K562 (cell line): ENCODE measurements around the gene SMCHD1. TPM values are rescaled to one million over a fixed set of nuclear protein-coding genes. Genes with fewer than 3 reads are reported as not detected.

Experiments
- ATAC-seq: fragments of 200-7000 bp; cut with Tn5 transposase; 3 replicates; pipeline ENCODE4 v1.9.1; 2020; ENCODE audit warnings: moderate library complexity
- BruUV-seq: library from RNA; stranded (reverse); fragments of 400-500 nt; replicated peaks from 2 replicates; lab custom pipeline; 2021; lab: Mats Ljungman, UMichigan
- CTCF ChIA-PET: fragments of 300-600 bp; formaldehyde crosslinking; extraction: SDS; loops from one replicate; lab custom pipeline; 2021; ENCODE audit warnings: low intra/inter-chr PET ratio; lab: Yijun Ruan, JAX
- POLR2A ChIA-PET: fragments of 300-600, 350-650 bp; sonication (Branson Sonifier 250); formaldehyde crosslinking; extraction: SDS; loops from one replicate; lab custom pipeline; 2021; ENCODE audit warnings: antibody characterized with exemption, inconsistent platforms; lab: Yijun Ruan, JAX
- DNase-seq, 4 experiments: peaks; one replicate each; pipeline versions ENCODE4 v3.0.0 to v3.0.0-alpha.2; 2011 to 2018; ENCODE audit warnings: low spot score in 3 of 4, mixed read lengths in 3 of 4; ENCODE audit errors: extremely low read depth in 1 of 4
- FAIRE-seq: peaks from 2 replicates; lab custom pipeline; 2011; peaks lifted over from hg19 to GRCh38; lab: Jason Lieb, UNC
- H2AFZ ChIP-seq: 2 replicates; pipeline ENCODE4 v1.6.0; 2011; ENCODE audit warnings: low read depth, low read length, control low read depth, inconsistent platforms
- H3K27ac ChIP-seq: fragments of 200-600 bp; 3 replicates; pipeline ENCODE4 v1.8.0; 2011; ENCODE audit warnings: low read depth, mild to moderate bottlenecking, control low read depth, inconsistent platforms, low read length, moderate library complexity, mixed read lengths; ENCODE audit errors: extremely low read depth
- H3K27me3 ChIP-seq, 2 experiments: fragments of 300-600 bp in 1 of 2; 2 replicates in 1 of 2; 3 replicates in 1 of 2; pipeline versions ENCODE4 v1.6.0 to v1.8.0; 2011; ENCODE audit warnings: inconsistent platforms in 2 of 2, low read length in 2 of 2, mild to moderate bottlenecking in 1 of 2, mixed read lengths in 1 of 2, moderate library complexity in 1 of 2; ENCODE audit not compliant: control insufficient read depth in 2 of 2, insufficient read depth in 2 of 2
- H3K36me3 ChIP-seq: fragments of 300-600 bp; 3 replicates; pipeline ENCODE4 v1.8.0; 2011; ENCODE audit warnings: mild to moderate bottlenecking, low read length, inconsistent platforms; ENCODE audit not compliant: control insufficient read depth, insufficient read depth
- H3K4me1 ChIP-seq, 2 experiments: fragments of 200-600 bp in 1 of 2; replicated peaks in 1 of 2; 2 replicates in 1 of 2; 3 replicates in 1 of 2; pipeline versions ENCODE4 v1.5.1 to v1.8.0; 2011; ENCODE audit warnings: inconsistent platforms in 2 of 2, low read length in 2 of 2, mild to moderate bottlenecking in 1 of 2, mixed read lengths in 1 of 2, moderate library complexity in 1 of 2; ENCODE audit not compliant: control insufficient read depth in 2 of 2, insufficient read depth in 2 of 2
- H3K4me2 ChIP-seq: 2 replicates; pipeline ENCODE4 v1.6.1; 2011; ENCODE audit warnings: low read length, control low read depth, inconsistent platforms, mixed read lengths; ENCODE audit not compliant: insufficient read depth
- H3K4me3 ChIP-seq: fragments of 200-600 bp; sonication (generic), shearing (Covaris generic); 2 replicates; pipeline ENCODE4 v1.5.1; 2016; ENCODE audit warnings: control low read depth, inconsistent platforms
- H3K79me2 ChIP-seq: fragments of 200-600 bp; 3 replicates; pipeline ENCODE4 v1.8.0; 2011; ENCODE audit warnings: low read length, inconsistent platforms; ENCODE audit not compliant: control insufficient read depth, insufficient read depth
- H3K9ac ChIP-seq, 2 experiments: 2 replicates each; pipeline versions ENCODE4 v1.6.0 to v1.6.1; 2011; ENCODE audit warnings: low read depth in 2 of 2, low read length in 2 of 2, control low read depth in 1 of 2, inconsistent platforms in 1 of 2, mild to moderate bottlenecking in 1 of 2, mixed read lengths in 1 of 2; ENCODE audit not compliant: insufficient read depth in 1 of 2
- H3K9me1 ChIP-seq: one replicate; pipeline ENCODE4 v1.6.0; 2011; ENCODE audit warnings: inconsistent platforms, mild to moderate bottlenecking, low read length, moderate library complexity; ENCODE audit not compliant: control insufficient read depth, insufficient read depth
- H3K9me3 ChIP-seq: replicated peaks from 2 replicates; pipeline ENCODE4 v1.5.1; 2011; ENCODE audit warnings: low read depth, low read length, inconsistent platforms; ENCODE audit not compliant: control insufficient read depth, insufficient read depth
- H4K20me1 ChIP-seq: replicated peaks from 2 replicates; pipeline ENCODE4 v1.6.1; 2011; ENCODE audit warnings: low read length, inconsistent platforms, mixed read lengths; ENCODE audit not compliant: control insufficient read depth, insufficient read depth
- CHD1 ChIP-seq: fragments of 200-600 bp; sonication (generic); IDR thresholded peaks from one replicate; pipeline ENCODE4 v1.6.1; 2012; ENCODE audit warnings: mild to moderate bottlenecking, moderate library complexity, low read length, inconsistent platforms
- CREBBP ChIP-seq: IDR thresholded peaks from one replicate; pipeline ENCODE4 v1.6.1; 2012; ENCODE audit warnings: low read depth, mild to moderate bottlenecking, control low read depth, inconsistent platforms, low read length
- FOS ChIP-seq: IDR thresholded peaks from 3 replicates; pipeline ENCODE4 v1.6.1; 2011; ENCODE audit not compliant: insufficient read length; ENCODE audit errors: extremely low read depth
- FOXA3 ChIP-seq, 2 experiments: fragments of 450-650 bp in 1 of 2; sonication (generic) in 1 of 2; formaldehyde crosslinking; IDR thresholded peaks in 1 of 2; conservative IDR thresholded peaks in 1 of 2; 2 replicates each; pipeline versions ENCODE4 v1.4.0 to v1.8.0; 2020 to 2022; ENCODE audit warnings: mild to moderate bottlenecking in 2 of 2, missing genetic modification reagents in 1 of 2
- FOXJ2 ChIP-seq: fragments of 200-800 bp; sonication (Bioruptor generic); IDR thresholded peaks from 2 replicates; pipeline ENCODE4 v1.6.1; 2016; ENCODE audit warnings: missing genetic modification characterization, missing compliant biosample characterization
- HDAC2 ChIP-seq: fragments of 450-650 bp; IDR thresholded peaks from 2 replicates; pipeline ENCODE4 v1.6.1; 2016; ENCODE audit warnings: mild to moderate bottlenecking
- JUNB ChIP-seq: fragments of 450-650 bp; formaldehyde crosslinking; conservative IDR thresholded peaks from 2 replicates; pipeline ENCODE4 v1.4.0; 2020; ENCODE audit warnings: mild to moderate bottlenecking
- KLF13 ChIP-seq: fragments of 450-650 bp; IDR thresholded peaks from 2 replicates; pipeline ENCODE4 v1.6.1; 2016; ENCODE audit warnings: missing genetic modification characterization, low read depth, mild to moderate bottlenecking, missing compliant biosample characterization, moderate library complexity, borderline replicate concordance
- MEF2A ChIP-seq: IDR thresholded peaks from 2 replicates; pipeline ENCODE4 v1.6.1; 2011; ENCODE audit warnings: low read depth, mild to moderate bottlenecking, low read length, moderate library complexity; ENCODE audit not compliant: control insufficient read depth
- PHB ChIP-seq: fragments of 250-450 bp; sonication (Bioruptor Pico); IDR thresholded peaks from 2 replicates; pipeline ENCODE4 v1.5.0; 2021
- POLR3G ChIP-seq: IDR thresholded peaks from 2 replicates; pipeline ENCODE4 v1.6.1; 2011; ENCODE audit not compliant: insufficient read length, insufficient replicate concordance; ENCODE audit errors: extremely low read depth
- XRCC5 ChIP-seq: fragments of 200-400 bp; formaldehyde crosslinking; IDR thresholded peaks from 2 replicates; pipeline ENCODE4 v1.6.1; 2017; ENCODE audit warnings: low read depth, mild to moderate bottlenecking, low read length
- ZFP30 ChIP-seq: fragments of 250-450 bp; sonication (Bioruptor Pico); IDR thresholded peaks from 2 replicates; pipeline ENCODE4 v1.8.0; 2022; ENCODE audit warnings: moderate library complexity, mild to moderate bottlenecking, inconsistent platforms, borderline replicate concordance
- ZNF384 ChIP-seq: IDR thresholded peaks from 2 replicates; pipeline ENCODE4 v1.6.1; 2012; ENCODE audit warnings: low read depth, low read length, improper control_type of control experiment
- ZNF444 ChIP-seq: fragments of 250-450 bp; sonication (Bioruptor Pico); IDR thresholded peaks from 2 replicates; pipeline ENCODE4 v1.4.0; 2020; ENCODE audit warnings: mild to moderate bottlenecking, moderate library complexity
- ZNF79 ChIP-seq: fragments of 250-450 bp; sonication (Bioruptor Pico); IDR thresholded peaks from 2 replicates; pipeline ENCODE4 v1.4.0; 2020; ENCODE audit warnings: low read depth, mild to moderate bottlenecking, moderate library complexity
- ZSCAN32 ChIP-seq: fragments of 450-650 bp; formaldehyde crosslinking; IDR thresholded peaks from 2 replicates; pipeline ENCODE4 v1.4.0; 2020; ENCODE audit warnings: mild to moderate bottlenecking, moderate library complexity
- WGBS: fragments of 100-300 bp; shearing (Covaris generic); methylation state at CpG from one replicate; pipeline ENCODE4 v1.1.6; 2016; ENCODE audit warnings: low coverage, mixed read lengths; ENCODE audit not compliant: insufficient coverage; ENCODE audit errors: missing lambda C conversion rate; 5-methylcytosine and 5-hydroxymethylcytosine counted together
- in situ Hi-C: fragments of 300-500 bp; cut with MboI; formaldehyde crosslinking; loops from 4 replicates; pipeline ENCODE4 v1.15.0; 2018; ENCODE audit warnings: inconsistent platforms, mixed read lengths
- intact Hi-C: fragments of 100-400 bp; cut with micrococcal nuclease; formaldehyde crosslinking; loops from 2 replicates; pipeline ENCODE4 v1.14.2; 2022
- polyA plus RNA-seq, 8 experiments: library from polyadenylated mRNA; depleted of rRNA in 4 of 8; stranded (reverse) in 5 of 8; unstranded in 3 of 8; fragments of >200 nt; fragmentation: Nextera tagmentation in 2 of 8; fragmentation: Illumina TruSeq in 1 of 8; extraction: Ambion mirVana in 2 of 8; extraction: Trizol in 1 of 8; gene quantifications; 2 replicates each; pipeline versions ENCODE4 v1.2.1 to v1.2.3, GENCODE V29; 2011 to 2014; ENCODE audit warnings: inconsistent platforms in 1 of 8, missing spikeins in 1 of 8
- total RNA-seq, 7 experiments: library from RNA; depleted of rRNA in 6 of 7; stranded (reverse); fragments of >200 nt in 6 of 7; fragmentation: Illumina TruSeq in 2 of 7; extraction: Trizol in 2 of 7; gene quantifications; 2 replicates each; pipeline versions ENCODE4 v1.2.1 to v1.2.3, GENCODE V29; 2011 to 2021; ENCODE audit warnings: low replicate concordance in 1 of 7
- TF ChIP-seq, protein P1 (sequence below): fragments of 200-400 bp; formaldehyde crosslinking; IDR thresholded peaks from 2 replicates; pipeline ENCODE4 v1.6.1; 2017; ENCODE audit warnings: mild to moderate bottlenecking, low read depth, low read length, moderate library complexity

Gene SMCHD1
- total and polyA plus RNA-seq, 9 of the 15 experiments (the other 6 are each of a cell fraction or from before 2014, with no cell fraction given) = 6.3 to 144 (median 72.7) TPM

DNA sequence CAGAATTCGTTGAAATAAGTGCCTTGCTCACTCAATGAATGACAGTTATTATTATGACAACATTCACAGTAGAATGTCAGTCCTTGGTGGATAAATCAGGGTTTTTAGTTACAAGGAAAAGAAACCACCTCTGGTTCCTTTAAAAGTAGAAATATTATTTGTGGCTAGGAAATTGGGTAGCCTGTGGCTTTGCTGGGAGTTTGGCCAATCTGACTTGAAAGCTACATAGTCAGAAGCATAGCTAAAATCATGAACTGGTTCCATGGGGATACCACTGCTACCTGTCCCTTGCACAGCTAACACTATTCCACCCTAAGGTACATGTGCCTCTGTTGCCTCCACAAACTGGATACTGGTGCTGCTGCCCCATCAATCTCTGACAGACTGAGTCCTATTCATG lies 12.8 kb upstream of the SMCHD1 start:
- Histone ChIP-seq H3K36me3 (no peaks in the 10 kb centered on the region), H2AFZ (peak overlapping the region; percentile 11; the same call in 1 of the 2 replicates), H3K4me2 (no peak overlapping the region), H3K4me3 (no peak overlapping the region), H3K4me1 (no peaks in the 10 kb centered on the region)
- in situ Hi-C loops = no loop called here
- BruUV-seq = no TSS peak
- ATAC-seq = peak; percentile 24; the same call in 2 of the 3 replicates
- intact Hi-C loops = no loop called here
- TF ChIP-seq ZNF384 (no peak), PHB (CRISPR knock-in tag) (no peak), JUNB (CRISPR knock-in tag) (no peak), XRCC5 (no peak), MEF2A (no peak), ZFP30 (CRISPR knock-in tag) (no peak), ZNF79 (CRISPR knock-in tag) (no peak), POLR3G (no peak), ZSCAN32 (no peak), CREBBP (no peak), FOXJ2 (tag) (no peak), CHD1 (no peak), ZNF444 (CRISPR knock-in tag) (no peak), HDAC2 (no peak), KLF13 (tag) (no peak), FOXA3 (CRISPR knock-in tag; conservative IDR thresholded peaks at IDR 0.05 in 1 of 2, IDR thresholded peaks at IDR 0.05 in 1 of 2) (no peak), FOS (no peak)
- TF ChIP-seq, protein P1, sequence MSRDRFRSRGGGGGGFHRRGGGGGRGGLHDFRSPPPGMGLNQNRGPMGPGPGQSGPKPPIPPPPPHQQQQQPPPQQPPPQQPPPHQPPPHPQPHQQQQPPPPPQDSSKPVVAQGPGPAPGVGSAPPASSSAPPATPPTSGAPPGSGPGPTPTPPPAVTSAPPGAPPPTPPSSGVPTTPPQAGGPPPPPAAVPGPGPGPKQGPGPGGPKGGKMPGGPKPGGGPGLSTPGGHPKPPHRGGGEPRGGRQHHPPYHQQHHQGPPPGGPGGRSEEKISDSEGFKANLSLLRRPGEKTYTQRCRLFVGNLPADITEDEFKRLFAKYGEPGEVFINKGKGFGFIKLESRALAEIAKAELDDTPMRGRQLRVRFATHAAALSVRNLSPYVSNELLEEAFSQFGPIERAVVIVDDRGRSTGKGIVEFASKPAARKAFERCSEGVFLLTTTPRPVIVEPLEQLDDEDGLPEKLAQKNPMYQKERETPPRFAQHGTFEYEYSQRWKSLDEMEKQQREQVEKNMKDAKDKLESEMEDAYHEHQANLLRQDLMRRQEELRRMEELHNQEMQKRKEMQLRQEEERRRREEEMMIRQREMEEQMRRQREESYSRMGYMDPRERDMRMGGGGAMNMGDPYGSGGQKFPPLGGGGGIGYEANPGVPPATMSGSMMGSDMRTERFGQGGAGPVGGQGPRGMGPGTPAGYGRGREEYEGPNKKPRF = no peak
- TF ChIP-seq, all 486 proteins: peak for 0
- DNase-seq (no peak), FAIRE-seq (no peak)
- ChIA-PET POLR2A (interaction anchor here (1.3 to 3.3 kb wide), 2 partner anchors 13 to 16 kb away, joined by 3 to 13 read pairs; partner anchors contain the start of gene SMCHD1), CTCF (no interaction called here)
- Histone ChIP-seq H3K9me3 (no peaks in the 10 kb centered on the region), H3K27ac (no peak overlapping the region), H3K79me2 (no peaks in the 10 kb centered on the region), H3K9me1 (no peaks in the 10 kb centered on the region), H4K20me1 (no peaks in the 10 kb centered on the region), H3K9ac (no peak overlapping the region), H3K27me3 (0 out of 5 replicates have a peak, but pooled peaks cover 0 to 4% of the 10 kb centered on the region in 2 experiments)
- 0% methylated on average over 1 of the region's 1 CpG for WGBS
